ENCODE data around the gene OR52N1. TPM values are rescaled to one million over a fixed set of nuclear protein-coding genes. Genes with fewer than 3 reads are reported as not detected.
A peak's percentile ranks its signal among the peaks of the same experiment; 100 is the strongest.

The OR52N1 gene
- not detected for total RNA-seq
- long read RNA-seq = 0 reads

GRCh38 chr11:5791165-5791564, at the start of gene OR52N1:
TSS of gene OR52N1 (minus strand) at chr11:5791265. CDS start at chr11:5788816, 2,449 bp downstream.
- intact Hi-C loops (cut with DNase I) = no loop called here
- no peak for DNase-seq (ENCODE audit: missing footprints)
- no peak for ATAC-seq

- no peak for DNase-seq (ENCODE audit: missing footprints)
- intact Hi-C loops (cut with DNase I) = no loop called here
- ATAC-seq = no peak
Observed at GRCh38 chr11:5837695-5838094, 46.6 kb upstream of the OR52N1 start.

GRCh38 chr11:5833446-5833845, 42.4 kb upstream of the OR52N1 start:
- no peak for DNase-seq (ENCODE audit: missing footprints)
- no peak for ATAC-seq

GRCh38 chr11:5831196-5831829, 40.2 kb upstream of the OR52N1 start:
- no peak for DNase-seq (ENCODE audit: missing footprints)
- no peak for ATAC-seq
- intact Hi-C loops (cut with DNase I) = no loop called here

More at GRCh38 chr11:5833446-5833845, 42.4 kb upstream of the OR52N1 start:
- intact Hi-C loops (cut with DNase I) = no loop called here

GRCh38 chr11:5818245-5818886, 27.3 kb upstream of the OR52N1 start:
- intact Hi-C loops (cut with DNase I) = no loop called here
- no peak for ATAC-seq
- no peak for DNase-seq (ENCODE audit: missing footprints)

GRCh38 chr11:5815534-5815933, 24.5 kb upstream of the OR52N1 start:
- intact Hi-C loops (cut with DNase I) = no loop called here
- ATAC-seq (no peak), DNase-seq (ENCODE audit: missing footprints) (no peak)

GRCh38 chr11:5809905-5810795, 19.1 kb upstream of the OR52N1 start:
- intact Hi-C loops (cut with DNase I) = loop anchor here (2.0 to 10.0 kb wide), 4 partner anchors 125 to 688 kb away; partner anchors contain the start of genes TRIM5 and TRIM6
- DNase-seq (ENCODE audit: missing footprints) (no peak), ATAC-seq (no peak)

- no peak for DNase-seq (ENCODE audit: missing footprints)
- ATAC-seq = no peak
- intact Hi-C loops (cut with DNase I) = loop anchor here (2.0 to 10.0 kb wide), 4 partner anchors 124 to 687 kb away; partner anchors contain the start of genes TRIM5 and TRIM6
Observed at GRCh38 chr11:5809122-5809519, 18.1 kb upstream of the OR52N1 start.

GRCh38 chr11:5808500-5809121, 17.5 kb upstream of the OR52N1 start, which contains the start of gene OR52N2:
TSS of gene OR52N2 (plus strand) at chr11:5808924. CDS start at chr11:5820336, 11,412 bp downstream.
- intact Hi-C loops (cut with DNase I) = loop anchor here (2.0 to 10.0 kb wide), 4 partner anchors 124 to 686 kb away; partner anchors contain the start of genes TRIM5 and TRIM6
- DNase-seq (ENCODE audit: missing footprints) (peak; percentile 76), ATAC-seq (peak; percentile 92)

- DNase-seq (ENCODE audit: missing footprints) (no peak), ATAC-seq (no peak)
- intact Hi-C loops (cut with DNase I) = loop anchor here (5.0 to 10.0 kb wide), 2 partner anchors 213 to 685 kb away; partner anchors contain the start of gene TRIM6
Observed at GRCh38 chr11:5807580-5807979, 16.5 kb upstream of the OR52N1 start.

GRCh38 chr11:5803982-5804381, 12.9 kb upstream of the OR52N1 start:
- intact Hi-C loops (cut with DNase I) = loop anchor here (10.0 kb wide), 1 partner anchor 209 kb away; the partner anchor contains the start of gene TRIM6
- ATAC-seq (no peak), DNase-seq (ENCODE audit: missing footprints) (no peak)

GRCh38 chr11:5796541-5796940, 5.5 kb upstream of the OR52N1 start:
- intact Hi-C loops (cut with DNase I) = no loop called here
- ATAC-seq = no peak
- DNase-seq (ENCODE audit: missing footprints) = no peak

GRCh38 chr11:5783255-5783654, 7.8 kb downstream of the OR52N1 start, which contains the start of gene OR52N5:
TSS of gene OR52N5 (minus strand) at chr11:5783355. CDS start at chr11:5778634, 4,721 bp downstream.
- no peak for DNase-seq (ENCODE audit: missing footprints)
- intact Hi-C loops (cut with DNase I) = no loop called here
- no peak for ATAC-seq

GRCh38 chr11:5767056-5767455, 24.0 kb downstream of the OR52N1 start:
- no peak for DNase-seq (ENCODE audit: missing footprints)
- intact Hi-C loops (cut with DNase I) = no loop called here

GRCh38 chr11:5753943-5754342, 37.1 kb downstream of the OR52N1 start, which contains the start of gene OR52N4:
TSS of gene OR52N4 (plus strand) at chr11:5754243. CDS start at chr11:5754741, 498 bp downstream.
- no peak for DNase-seq (ENCODE audit: missing footprints)
- ATAC-seq = no peak
- intact Hi-C loops (cut with DNase I) = no loop called here

More at GRCh38 chr11:5767056-5767455, 24.0 kb downstream of the OR52N1 start:
- no peak for ATAC-seq

GRCh38 chr11:5749836-5750235, 41.2 kb downstream of the OR52N1 start:
- ATAC-seq (no peak), DNase-seq (ENCODE audit: missing footprints) (no peak)
- intact Hi-C loops (cut with DNase I) = no loop called here

- ATAC-seq (no peak), DNase-seq (ENCODE audit: missing footprints) (no peak)
- intact Hi-C loops (cut with DNase I) = no loop called here
Observed at GRCh38 chr11:5746614-5747013, 44.5 kb downstream of the OR52N1 start.

GRCh38 chr11:5738431-5738830, 52.6 kb downstream of the OR52N1 start:
- DNase-seq (ENCODE audit: missing footprints) (no peak), ATAC-seq (no peak)
- intact Hi-C loops (cut with DNase I) = no loop called here
